WTC11 (cell line): Measurements from ENCODE around the gene TAS2R31.

Experiments used
- CREB1 ChIP-seq: sonication (generic); formaldehyde crosslinking; IDR thresholded peaks from 2 replicates; pipeline ENCODE4 v1.8.0; 2023; ENCODE audit warnings: mild to moderate bottlenecking, missing genetic modification reagents
- ELF4 ChIP-seq: sonication (generic); formaldehyde crosslinking; IDR thresholded peaks from 2 replicates; pipeline ENCODE4 v1.8.1; 2022; ENCODE audit warnings: low read depth, mild to moderate bottlenecking, moderate library complexity, missing genetic modification reagents
- NFYB ChIP-seq: sonication (generic); formaldehyde crosslinking; conservative IDR thresholded peaks from 2 replicates; pipeline ENCODE4 v1.8.0; 2022; ENCODE audit warnings: low read depth, missing genetic modification reagents
- SMAD3 ChIP-seq: sonication (generic); formaldehyde crosslinking; IDR thresholded peaks from 2 replicates; pipeline ENCODE4 v1.8.0; 2022; ENCODE audit warnings: missing genetic modification reagents, mild to moderate bottlenecking, borderline replicate concordance
- ZNF232 ChIP-seq: sonication (generic); formaldehyde crosslinking; IDR thresholded peaks from 2 replicates; pipeline ENCODE4 v1.8.0; 2022; ENCODE audit warnings: mild to moderate bottlenecking, missing genetic modification reagents
- ZNF263 ChIP-seq: sonication (generic); formaldehyde crosslinking; IDR thresholded peaks from 2 replicates; pipeline ENCODE4 v1.8.1; 2022; ENCODE audit warnings: low read depth, mild to moderate bottlenecking, moderate library complexity, missing genetic modification reagents
- TF ChIP-seq, protein P1 (sequence below): fragments of 200-600 bp; IDR thresholded peaks from 2 replicates; pipeline ENCODE4 v1.8.0; 2022; ENCODE audit warnings: antibody characterized with exemption
- TF ChIP-seq, protein P2 (sequence below): sonication (generic); formaldehyde crosslinking; IDR thresholded peaks from 2 replicates; pipeline ENCODE4 v1.8.1; 2023; ENCODE audit warnings: mild to moderate bottlenecking, missing genetic modification reagents, moderate library complexity
- TF ChIP-seq, protein P3 (sequence below): fragments of 250-450 bp; sonication (Bioruptor Pico); IDR thresholded peaks from 2 replicates; pipeline ENCODE4 v1.8.0; 2021; ENCODE audit warnings: mild to moderate bottlenecking
- TF ChIP-seq, protein P4 (sequence below): sonication (generic); formaldehyde crosslinking; IDR thresholded peaks from 2 replicates; pipeline ENCODE4 v1.8.0; 2022; ENCODE audit warnings: mild to moderate bottlenecking, missing genetic modification reagents
- TF ChIP-seq, protein P5 (sequence below): sonication (generic); formaldehyde crosslinking; conservative IDR thresholded peaks from 2 replicates; pipeline ENCODE4 v1.8.1; 2022; ENCODE audit warnings: mild to moderate bottlenecking, missing genetic modification reagents
- TF ChIP-seq, protein P6 (sequence below): sonication (generic); formaldehyde crosslinking; IDR thresholded peaks from 2 replicates; pipeline ENCODE4 v1.8.0; 2022; ENCODE audit warnings: mild to moderate bottlenecking, missing genetic modification reagents
- TF ChIP-seq, protein P7 (sequence below): sonication (generic); formaldehyde crosslinking; IDR thresholded peaks from 2 replicates; pipeline ENCODE4 v1.8.0; 2022; ENCODE audit warnings: mild to moderate bottlenecking, missing genetic modification reagents

DNA sequence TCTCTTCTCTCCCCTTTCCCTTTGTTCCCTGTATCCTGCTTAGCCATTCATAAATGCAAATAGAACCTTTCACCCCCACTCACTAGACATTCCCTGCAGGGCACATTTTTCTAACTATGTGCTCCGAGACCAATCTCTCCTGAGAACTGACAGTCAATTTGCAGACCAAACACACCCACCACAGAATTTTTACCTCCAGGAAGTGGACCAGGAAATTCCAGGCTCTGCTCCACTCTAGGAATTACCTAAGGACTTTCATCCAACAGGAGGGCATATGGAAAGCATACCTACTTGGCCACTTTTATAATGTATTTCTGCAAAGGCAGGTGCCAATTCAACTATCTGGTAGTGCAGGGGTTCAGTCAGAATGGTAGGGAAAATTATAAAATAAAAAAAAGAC is 39.8 kb upstream of the TAS2R31 start:
- TF ChIP-seq, protein P1, sequence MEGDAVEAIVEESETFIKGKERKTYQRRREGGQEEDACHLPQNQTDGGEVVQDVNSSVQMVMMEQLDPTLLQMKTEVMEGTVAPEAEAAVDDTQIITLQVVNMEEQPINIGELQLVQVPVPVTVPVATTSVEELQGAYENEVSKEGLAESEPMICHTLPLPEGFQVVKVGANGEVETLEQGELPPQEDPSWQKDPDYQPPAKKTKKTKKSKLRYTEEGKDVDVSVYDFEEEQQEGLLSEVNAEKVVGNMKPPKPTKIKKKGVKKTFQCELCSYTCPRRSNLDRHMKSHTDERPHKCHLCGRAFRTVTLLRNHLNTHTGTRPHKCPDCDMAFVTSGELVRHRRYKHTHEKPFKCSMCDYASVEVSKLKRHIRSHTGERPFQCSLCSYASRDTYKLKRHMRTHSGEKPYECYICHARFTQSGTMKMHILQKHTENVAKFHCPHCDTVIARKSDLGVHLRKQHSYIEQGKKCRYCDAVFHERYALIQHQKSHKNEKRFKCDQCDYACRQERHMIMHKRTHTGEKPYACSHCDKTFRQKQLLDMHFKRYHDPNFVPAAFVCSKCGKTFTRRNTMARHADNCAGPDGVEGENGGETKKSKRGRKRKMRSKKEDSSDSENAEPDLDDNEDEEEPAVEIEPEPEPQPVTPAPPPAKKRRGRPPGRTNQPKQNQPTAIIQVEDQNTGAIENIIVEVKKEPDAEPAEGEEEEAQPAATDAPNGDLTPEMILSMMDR = no peak
- TF ChIP-seq, protein P2, sequence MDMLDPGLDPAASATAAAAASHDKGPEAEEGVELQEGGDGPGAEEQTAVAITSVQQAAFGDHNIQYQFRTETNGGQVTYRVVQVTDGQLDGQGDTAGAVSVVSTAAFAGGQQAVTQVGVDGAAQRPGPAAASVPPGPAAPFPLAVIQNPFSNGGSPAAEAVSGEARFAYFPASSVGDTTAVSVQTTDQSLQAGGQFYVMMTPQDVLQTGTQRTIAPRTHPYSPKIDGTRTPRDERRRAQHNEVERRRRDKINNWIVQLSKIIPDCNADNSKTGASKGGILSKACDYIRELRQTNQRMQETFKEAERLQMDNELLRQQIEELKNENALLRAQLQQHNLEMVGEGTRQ = no peak
- no peak for TF ChIP-seq ZNF232
- TF ChIP-seq, protein P3, sequence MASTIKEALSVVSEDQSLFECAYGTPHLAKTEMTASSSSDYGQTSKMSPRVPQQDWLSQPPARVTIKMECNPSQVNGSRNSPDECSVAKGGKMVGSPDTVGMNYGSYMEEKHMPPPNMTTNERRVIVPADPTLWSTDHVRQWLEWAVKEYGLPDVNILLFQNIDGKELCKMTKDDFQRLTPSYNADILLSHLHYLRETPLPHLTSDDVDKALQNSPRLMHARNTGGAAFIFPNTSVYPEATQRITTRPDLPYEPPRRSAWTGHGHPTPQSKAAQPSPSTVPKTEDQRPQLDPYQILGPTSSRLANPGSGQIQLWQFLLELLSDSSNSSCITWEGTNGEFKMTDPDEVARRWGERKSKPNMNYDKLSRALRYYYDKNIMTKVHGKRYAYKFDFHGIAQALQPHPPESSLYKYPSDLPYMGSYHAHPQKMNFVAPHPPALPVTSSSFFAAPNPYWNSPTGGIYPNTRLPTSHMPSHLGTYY (CRISPR knock-in tag) = no peak
- no peak for TF ChIP-seq ELF4 (CRISPR knock-in tag)
- no peak for TF ChIP-seq CREB1
- no peak for TF ChIP-seq SMAD3
- TF ChIP-seq, protein P4, sequence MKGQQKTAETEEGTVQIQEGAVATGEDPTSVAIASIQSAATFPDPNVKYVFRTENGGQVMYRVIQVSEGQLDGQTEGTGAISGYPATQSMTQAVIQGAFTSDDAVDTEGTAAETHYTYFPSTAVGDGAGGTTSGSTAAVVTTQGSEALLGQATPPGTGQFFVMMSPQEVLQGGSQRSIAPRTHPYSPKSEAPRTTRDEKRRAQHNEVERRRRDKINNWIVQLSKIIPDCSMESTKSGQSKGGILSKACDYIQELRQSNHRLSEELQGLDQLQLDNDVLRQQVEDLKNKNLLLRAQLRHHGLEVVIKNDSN (CRISPR knock-in tag) = no peak
- no peak for TF ChIP-seq NFYB (CRISPR knock-in tag)
- no peak for TF ChIP-seq ZNF263 (CRISPR knock-in tag)
- TF ChIP-seq, protein P5, sequence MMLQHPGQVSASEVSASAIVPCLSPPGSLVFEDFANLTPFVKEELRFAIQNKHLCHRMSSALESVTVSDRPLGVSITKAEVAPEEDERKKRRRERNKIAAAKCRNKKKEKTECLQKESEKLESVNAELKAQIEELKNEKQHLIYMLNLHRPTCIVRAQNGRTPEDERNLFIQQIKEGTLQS (CRISPR knock-in tag) = no peak
- TF ChIP-seq, protein P6, sequence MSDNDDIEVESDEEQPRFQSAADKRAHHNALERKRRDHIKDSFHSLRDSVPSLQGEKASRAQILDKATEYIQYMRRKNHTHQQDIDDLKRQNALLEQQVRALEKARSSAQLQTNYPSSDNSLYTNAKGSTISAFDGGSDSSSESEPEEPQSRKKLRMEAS (CRISPR knock-in tag) = no peak
- TF ChIP-seq, protein P7, sequence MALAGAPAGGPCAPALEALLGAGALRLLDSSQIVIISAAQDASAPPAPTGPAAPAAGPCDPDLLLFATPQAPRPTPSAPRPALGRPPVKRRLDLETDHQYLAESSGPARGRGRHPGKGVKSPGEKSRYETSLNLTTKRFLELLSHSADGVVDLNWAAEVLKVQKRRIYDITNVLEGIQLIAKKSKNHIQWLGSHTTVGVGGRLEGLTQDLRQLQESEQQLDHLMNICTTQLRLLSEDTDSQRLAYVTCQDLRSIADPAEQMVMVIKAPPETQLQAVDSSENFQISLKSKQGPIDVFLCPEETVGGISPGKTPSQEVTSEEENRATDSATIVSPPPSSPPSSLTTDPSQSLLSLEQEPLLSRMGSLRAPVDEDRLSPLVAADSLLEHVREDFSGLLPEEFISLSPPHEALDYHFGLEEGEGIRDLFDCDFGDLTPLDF = no peak
